ENCODE data around the gene FAM72D.
"Not testable (repeated sequence)": the region's sequence is repeated elsewhere in the genome, so short reads cannot be mapped to it uniquely, and the experiment has no call there.

Gene FAM72D

GRCh38 chr1:145095284-145096057 is at the start of gene FAM72D, which contains the start of gene SRGAP2B:
TSS of gene FAM72D (plus strand) at chr1:145095974. CDS start at chr1:145096848, 874 bp downstream.
TSS of gene SRGAP2B (minus strand) at chr1:145095328. CDS start at chr1:145092901, 2,427 bp downstream.
- DNase-seq, result not testable (repeated sequence)

DNA sequence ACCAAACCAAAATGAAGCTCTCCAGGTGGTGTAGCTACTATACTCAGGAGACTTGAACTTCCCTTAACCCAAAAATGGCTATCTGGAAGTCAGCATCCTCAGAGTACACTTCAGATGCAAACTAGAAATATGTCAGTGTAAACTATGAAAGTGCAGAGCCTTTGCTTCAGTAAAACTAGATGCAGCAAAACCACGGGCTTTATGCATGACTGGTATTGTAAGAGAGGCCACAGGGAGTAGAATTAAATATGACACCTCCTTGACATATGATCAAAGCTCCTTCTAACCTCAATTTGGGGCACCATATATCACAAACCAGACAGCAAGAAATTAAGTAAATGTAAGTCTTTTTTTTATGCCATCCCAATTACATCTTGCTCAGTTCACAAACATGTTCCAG is 48.2 kb upstream of the FAM72D start:
- not testable (repeated sequence) for DNase-seq

DNA sequence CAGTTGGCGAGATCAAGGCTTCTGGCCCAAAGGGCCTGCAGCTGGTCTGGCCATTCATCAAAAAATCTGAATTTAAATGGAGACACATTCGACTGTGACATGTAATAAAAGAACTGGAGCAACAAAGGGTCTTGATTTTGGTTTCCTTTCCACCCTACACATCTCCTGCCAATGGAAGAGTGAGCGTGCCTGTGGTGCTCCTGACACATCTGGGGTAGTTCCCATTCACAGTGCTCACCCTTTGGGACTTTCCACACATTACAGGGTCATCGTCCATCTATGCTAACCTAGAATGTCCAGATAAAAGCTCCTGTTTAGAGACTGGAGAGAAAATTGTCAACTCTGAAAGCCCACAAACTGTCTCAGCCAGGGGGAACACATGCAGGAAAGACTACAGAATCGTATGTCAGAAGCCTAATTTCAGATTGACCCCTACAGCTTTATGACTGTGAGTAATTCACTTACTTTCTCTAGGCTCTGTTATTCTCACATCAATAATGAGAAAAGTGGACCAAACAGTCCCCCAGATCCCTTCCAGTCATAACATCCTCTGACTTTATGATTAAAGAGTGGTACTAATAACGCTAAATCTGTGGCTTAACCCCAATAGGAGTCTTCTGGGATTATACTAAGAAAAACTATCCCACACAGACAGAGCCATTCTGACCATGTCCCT is 47.5 kb upstream of the FAM72D start:
- not testable (repeated sequence) for DNase-seq

DNA sequence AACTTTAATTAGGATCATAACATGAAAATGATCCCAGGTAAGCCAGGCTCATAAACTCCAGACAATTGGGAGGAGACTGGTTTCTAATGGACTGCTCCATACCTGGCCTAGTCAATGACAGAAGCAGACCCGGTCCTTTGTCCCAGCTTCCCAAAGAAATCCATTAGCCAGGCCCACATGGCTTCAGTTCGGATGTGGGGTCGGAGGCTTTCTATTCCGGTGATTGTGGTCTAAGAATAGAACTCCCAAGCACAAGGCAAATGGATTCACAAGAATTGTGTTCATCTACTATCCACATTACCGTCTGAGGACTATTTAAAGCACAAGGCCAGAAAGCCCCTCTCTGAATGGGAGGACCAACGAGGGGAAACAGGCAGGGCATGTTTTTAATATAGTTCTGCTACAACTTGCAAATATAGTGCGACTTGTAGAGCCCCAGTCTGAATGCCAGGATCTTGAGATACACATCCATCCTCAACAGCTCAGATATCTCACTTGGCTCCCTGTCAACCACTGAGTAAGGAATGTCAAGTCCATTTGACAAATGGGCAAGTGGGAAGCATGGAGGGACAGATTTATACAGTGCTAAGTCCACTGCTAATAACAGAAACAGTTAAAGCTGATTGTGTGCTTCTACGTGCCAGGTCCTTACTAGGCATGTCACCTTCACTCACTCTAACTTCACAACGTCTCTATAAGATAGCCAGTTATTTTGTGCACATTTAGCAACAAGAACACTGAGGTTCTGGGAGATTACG is 43.6 kb upstream of the FAM72D start:
- not testable (repeated sequence) for DNase-seq

DNA sequence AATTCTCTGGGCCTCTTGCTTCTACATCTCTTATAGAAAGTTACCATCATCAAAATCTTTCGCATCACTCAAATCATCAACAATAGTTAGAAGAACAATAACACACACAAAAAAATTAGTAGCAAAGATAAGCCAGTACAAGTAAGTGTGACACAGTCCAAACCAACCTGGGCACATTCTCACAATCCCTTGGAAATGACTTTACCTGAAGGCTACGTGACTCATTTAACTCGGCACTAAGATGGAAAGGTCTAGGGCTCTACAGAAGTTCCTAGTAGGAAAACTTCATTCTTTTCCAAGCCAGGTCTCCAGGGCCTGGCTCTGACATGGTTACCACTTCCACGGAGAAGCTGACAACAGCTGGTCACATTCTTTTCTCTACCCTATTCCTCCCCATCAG is 42.3 kb upstream of the FAM72D start:
- DNase-seq, result not testable (repeated sequence)

GRCh38 chr1:145055217-145055760 is 40.5 kb upstream of the FAM72D start:
- not testable (repeated sequence) for DNase-seq

DNA sequence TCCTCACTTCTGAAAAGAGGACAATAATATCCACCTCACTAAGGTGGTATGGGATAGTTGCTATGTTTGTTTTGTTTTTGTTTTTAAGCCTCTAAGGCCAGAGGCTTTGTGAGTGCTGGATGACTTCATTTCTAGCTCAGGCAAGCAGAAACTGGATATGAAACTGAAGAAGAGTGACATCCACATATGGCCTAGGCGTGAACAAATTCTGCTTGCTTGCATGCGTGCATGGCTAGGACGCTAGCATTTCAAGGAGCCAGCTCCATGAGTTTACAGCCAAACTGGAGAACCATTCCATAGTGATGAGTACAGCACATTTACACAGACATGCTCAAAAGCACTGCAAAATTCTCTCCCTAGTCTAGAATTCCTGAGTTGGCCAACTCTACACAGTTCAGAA is 37.6 kb upstream of the FAM72D start:
- DNase-seq, result not testable (repeated sequence)

GRCh38 chr1:145063285-145063684 is 32.5 kb upstream of the FAM72D start:
- DNase-seq, result not testable (repeated sequence)

DNA sequence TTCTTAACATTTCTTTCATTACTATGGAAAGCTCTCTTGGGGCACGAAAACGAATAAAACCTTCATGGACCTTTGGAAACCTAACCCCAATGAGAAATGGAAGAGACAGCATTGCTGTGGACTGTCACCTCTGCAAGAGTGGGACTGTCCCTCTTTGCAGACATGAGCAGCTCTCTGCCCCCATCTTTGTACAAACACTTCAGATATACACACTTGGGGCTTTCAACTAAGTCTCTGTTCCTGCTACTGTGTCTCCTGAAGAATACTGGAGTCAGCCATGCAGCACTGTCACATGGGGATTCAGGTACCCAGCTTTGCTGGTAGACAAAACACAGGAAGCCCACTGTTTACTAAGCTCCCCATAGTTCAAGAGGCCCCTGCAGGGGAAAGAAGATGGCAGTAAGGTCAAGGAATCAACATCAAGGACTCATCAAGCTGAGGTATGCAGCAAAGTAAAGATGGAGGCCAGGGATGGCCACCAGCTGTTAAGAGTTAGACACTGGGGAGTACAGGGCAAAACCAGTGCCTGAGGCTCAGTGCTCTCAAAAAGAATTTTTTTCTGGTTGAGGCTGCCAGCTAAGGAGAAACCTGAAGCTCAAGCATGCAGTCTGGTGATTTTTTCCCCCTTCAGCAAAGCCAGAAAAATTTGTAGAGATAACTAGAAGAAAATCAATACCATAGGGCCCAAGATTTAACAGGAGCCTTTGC is 31.7 kb upstream of the FAM72D start:
- not testable (repeated sequence) for DNase-seq

GRCh38 chr1:145065194-145065826 is 30.5 kb upstream of the FAM72D start:
- not testable (repeated sequence) for DNase-seq

GRCh38 chr1:145066486-145066885 is 29.3 kb upstream of the FAM72D start:
- not testable (repeated sequence) for DNase-seq

DNA sequence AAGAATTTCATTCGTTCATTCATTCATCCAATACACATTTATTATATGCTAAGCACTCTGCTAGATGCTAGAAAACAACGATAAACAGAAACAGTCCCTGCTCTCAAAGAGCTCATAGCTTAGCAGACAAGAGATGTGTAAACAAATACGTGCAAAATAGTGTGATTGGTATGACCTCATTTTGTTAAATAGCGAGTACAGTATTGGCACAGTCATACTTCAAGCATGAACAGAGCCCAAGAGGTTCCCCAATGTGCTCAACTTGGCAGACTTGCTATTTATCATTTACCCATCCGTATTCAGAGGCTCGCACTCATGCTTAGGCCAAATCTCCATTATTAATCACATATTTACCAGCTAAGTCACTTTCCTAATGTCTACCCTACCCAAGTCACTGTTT is 24.2 kb upstream of the FAM72D start:
- not testable (repeated sequence) for DNase-seq

DNA sequence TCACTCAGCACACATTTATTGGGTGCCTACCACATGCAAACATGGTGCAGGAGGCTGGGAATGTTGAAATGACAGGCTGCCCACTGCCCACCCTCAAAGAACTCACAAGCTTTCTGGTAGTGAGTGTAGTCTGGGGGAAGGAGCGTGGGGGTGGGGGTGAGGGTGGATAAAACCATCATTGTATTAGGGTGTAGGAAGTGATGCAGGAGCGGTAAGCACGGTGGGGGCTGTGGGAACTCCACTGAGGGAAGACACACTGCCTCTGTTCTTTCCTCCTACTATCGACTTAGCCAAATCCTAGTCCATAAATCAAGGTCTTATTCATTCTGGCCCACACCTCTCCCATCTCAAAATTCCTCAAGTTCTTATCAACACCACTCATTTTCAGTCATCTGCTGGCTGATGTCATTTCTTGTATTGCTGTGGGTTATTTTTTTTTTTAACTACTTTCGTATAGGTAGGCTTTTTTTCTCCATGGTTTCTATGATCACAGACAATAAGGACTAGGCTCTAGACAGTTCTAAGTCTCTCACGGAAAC is 21.7 kb upstream of the FAM72D start:
- DNase-seq, result not testable (repeated sequence)

DNA sequence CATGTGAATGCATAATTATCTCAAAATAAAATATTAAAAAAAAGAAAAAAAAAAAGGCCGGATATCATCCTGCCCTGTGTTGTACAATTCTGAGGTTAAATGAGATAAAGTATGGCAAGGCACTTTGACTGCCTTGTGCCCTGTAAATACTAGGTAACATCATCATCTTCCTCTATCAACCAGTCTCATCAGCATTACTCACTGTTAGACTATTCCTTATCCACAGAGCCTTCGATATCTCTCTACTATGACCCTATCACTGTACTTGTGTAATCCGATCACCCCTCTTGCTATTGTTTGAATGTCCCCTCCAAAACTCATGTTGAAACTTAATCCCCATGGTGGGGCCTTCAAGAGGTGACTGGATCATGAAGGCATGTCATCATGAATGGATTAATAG is 18.9 kb upstream of the FAM72D start:
- DNase-seq, result not testable (repeated sequence)

DNA sequence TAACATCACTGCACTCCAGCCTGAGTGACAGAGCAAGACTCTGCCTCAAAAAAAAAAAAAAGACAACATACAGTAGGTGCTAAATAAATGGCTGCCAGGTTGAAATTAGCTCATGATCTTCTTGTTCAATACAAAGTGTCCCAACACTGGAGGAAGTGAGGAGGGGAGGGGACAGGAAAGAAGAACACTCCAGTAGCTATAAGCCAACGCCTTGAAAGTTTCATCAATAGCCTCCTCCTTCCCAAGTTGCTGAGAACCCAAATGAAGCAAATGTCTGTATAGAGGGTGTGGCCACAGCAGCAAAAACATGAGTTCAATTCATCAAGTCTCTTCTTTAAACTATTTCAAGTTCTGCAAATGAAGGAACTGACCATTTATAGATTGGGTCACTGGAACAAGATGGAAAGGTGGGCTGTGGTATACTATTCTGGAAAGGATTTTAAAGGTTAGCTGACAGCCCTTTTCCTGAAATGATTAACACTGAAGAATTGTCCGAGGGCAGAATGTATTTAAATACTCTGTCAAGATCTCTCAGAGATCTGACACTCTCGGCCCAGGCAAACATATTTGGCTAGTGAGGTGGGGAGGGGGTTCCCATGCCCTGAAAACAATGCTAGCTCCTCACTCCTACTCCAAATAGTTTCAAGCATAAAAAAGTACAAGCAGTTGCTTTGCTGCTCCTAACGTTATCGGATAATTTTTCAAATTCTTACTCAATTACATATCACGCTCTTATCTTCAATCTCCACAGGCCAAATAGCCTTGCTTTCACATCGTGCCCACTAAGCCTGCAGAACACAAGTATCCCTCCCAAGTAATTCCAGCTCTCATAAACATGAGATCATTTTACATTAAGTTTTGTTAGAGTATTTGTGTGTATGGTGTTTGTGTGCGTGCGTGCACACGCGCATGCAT is 17.6 kb upstream of the FAM72D start:
- not testable (repeated sequence) for DNase-seq

GRCh38 chr1:145078787-145079370 is 16.9 kb upstream of the FAM72D start:
- not testable (repeated sequence) for DNase-seq

DNA sequence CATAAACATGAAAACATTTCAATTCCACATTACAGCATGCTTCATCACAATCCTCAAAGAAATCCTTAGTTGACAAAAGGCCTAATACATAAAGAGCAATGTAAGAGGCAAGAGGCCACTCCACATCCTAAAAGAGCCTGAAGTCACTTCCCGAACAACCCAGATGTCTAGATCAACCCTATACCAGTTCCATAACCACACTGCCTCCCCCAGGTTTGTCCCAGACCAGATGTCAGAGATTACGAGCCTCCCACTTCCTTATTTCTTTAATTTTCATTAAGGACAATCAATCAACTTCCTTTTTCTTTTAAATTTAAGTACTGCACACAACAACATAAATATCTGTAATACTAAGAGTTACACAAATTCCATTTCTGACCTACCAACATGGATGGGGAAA is 16.0 kb upstream of the FAM72D start:
- not testable (repeated sequence) for DNase-seq

DNA sequence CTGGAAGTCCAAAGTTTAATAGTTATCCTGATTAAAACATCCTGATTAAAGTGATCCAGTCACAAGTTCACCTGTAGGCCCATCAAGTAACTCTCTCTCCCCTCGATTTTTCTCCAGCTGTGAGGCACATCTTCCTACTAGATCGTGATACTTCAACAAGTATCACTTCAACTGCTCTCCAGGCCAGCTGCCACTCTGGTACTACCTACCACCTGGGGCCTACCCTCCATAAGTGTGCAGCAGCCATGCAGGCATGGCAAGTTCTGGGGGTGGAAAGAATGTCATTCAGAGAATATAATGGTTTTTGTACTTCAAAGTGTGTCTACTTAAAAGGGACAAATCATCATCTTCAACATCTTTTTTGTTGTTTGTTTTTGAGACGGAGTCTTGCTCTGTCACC is 15.6 kb upstream of the FAM72D start:
- not testable (repeated sequence) for DNase-seq

DNA sequence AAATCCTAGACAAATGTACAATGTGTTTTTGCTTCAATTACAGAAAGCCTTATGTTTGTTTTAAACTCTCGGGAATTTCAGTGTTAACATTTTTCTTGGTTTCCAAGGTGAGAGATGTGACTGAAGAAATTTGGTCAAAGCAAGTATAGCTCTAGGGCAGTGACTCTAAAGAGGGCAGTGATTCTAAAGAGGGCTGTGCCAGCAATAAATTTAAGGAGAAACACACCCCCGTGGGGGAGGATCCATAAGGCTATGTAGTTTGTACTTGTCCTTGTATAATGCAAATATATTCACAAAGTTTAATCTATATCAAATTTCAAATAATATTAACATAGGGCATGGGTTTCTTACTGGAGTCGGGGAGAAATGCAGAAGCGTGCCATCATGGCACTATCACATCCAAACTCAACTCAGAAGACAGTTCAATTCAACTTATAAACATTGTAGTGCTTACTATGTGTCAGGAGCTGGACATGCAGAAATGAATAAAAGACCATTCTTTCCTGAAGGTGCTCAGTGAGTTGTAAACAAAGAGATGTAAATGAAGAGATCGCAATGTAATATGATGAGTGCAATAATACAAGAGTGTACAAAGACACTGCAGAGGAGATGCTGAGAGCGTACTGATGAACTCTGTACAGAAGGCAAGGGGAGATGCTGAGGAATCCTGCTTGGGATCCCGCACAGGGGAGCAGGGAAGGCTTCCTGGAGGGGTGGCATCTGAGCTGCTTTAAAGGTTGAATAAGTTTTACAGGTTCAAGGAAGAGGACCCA is 13.1 kb upstream of the FAM72D start:
- DNase-seq, result not testable (repeated sequence)
